Activated T-helper 1 cell treated with Interleukin-2 at 50 U/mL for 16 hours (primary cell): Measurements from ENCODE around the gene CHI3L2.
A peak's percentile ranks its signal among the peaks of the same experiment; 100 is the strongest.
"Not testable (repeated sequence)": the region's sequence is repeated elsewhere in the genome, so short reads cannot be mapped to it uniquely, and the experiment has no call there.

Source experiments
- DNase-seq: peaks from one replicate; pipeline ENCODE4 v3.0.0-alpha.2; 2020; ENCODE audit warnings: low read depth

Gene CHI3L2

DNA sequence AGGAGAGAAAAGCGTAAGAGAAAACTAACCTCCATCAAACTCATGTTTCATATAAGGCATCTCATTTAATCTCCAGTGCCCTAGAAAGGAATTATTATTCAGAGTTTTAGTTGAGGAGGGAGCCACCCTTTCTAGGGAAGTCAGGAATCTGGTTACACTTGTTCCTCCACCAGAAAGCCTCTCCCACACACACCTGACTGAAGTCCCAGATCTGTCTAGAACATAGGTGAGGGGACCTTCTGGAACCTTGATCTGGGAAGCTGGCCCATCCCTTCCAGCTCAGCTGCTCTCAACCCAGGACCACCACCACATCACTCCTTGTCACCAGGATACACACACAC is 25.2 kb upstream of the CHI3L2 start:
- DNase-seq: no peak

DNA sequence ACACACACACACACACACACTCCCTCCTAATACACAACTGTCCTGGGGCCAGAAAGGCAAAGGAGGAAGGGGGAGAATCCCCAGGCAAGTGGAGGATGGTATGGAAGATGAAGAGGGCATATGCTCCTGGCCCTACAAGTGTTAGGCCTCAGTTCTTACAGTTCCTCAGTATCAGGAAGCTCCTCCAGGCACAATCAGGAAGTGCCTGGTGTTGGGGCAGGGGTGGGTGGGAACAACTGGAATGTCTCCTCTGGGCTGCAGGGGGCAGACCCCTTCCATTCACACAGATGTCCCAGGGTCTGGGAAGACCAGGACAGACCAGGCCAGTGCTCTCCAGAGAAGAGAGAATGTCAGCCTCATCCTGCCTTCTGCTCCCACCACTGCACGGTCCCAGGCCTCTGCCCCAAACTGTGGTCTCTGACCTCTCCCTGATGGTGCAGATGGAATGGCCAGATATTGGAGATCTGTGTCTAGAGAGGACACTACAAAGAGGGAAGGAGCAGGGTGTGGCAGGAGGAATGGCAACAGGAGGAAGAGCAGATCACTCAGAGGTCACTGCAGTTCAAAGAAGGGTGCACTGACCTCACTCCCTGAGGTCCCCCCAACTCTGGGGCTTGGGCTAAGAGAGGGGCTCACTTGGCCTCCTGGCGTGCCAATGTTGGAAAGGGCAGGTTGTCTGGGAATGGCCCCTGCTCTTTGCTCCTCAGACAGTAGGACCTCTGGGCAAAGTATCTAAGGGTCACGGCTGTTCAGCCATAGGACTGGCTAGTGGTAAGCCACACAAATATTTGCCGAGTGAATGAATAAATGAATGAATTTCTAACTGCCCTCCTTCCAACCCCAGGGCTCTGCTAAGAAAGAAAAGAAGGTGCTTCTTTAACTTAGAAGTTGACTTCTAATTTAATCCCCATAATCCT is 24.5 kb upstream of the CHI3L2 start:
- no peak for DNase-seq

DNA sequence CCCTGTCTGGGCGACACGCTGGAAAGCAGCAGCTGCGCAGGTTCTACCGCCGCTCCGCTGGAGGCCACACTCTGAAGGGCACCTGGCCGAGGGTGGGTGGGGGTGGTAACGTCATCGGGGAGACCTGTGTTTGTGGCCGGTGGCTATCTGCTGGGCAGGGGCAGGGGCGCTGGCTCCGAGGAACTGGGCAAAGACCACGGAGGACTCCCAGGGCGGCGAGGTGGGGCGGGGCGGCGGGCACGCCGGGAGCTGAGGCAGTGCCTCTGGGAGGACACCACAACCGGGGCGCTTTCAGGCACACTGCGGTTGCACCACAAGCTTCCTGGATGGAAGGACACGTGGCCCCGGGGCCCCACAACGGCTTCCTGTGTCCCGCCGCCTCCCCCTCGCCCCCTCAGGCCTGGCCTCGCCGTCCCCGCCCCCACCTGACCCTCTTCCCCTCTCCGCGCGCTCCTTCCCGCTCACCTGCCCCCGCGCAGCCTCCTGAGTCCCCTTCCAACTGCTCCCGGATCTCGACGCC is 23.8 kb upstream of the CHI3L2 start:
- DNase-seq: peak; percentile 83

DNA sequence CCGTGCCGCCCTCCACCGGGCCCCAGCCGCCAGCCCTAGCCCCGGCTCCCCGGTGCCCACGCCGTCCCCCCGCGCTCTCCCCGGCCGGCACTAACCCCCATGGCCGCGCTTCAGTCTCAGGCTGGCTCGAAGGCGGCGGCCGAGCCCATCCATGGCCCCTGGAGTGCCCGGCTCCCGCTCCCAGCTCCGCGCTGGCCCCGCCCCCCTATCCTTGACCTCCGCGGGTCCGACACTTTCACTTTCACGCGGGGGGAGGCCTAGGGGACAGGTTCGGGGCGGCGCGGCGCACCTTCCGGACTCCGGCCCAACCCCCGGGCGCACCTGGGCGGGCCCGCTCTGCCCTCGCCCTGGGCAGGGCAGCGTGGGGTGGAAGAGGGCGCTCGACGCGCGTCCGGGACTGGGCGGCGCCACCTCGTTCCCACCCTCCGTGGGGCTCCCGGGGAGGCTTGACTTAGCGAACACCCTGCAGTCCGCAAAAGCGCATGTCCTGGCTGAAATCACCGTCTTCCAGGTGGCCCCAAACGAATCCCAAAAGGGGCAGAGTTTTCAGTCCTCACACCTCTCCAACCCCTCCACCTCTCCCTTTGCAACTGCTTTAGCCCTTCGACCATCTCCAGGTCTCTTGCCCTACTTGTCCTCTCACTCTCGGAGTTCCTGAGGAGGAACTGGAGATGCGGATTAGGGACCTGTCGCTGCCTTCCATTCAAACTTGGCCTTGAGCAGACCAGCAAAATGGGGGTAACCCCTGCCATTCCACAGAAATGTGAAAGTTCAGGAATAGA is 23.1 kb upstream of the CHI3L2 start:
- DNase-seq: peak; percentile 70

DNA sequence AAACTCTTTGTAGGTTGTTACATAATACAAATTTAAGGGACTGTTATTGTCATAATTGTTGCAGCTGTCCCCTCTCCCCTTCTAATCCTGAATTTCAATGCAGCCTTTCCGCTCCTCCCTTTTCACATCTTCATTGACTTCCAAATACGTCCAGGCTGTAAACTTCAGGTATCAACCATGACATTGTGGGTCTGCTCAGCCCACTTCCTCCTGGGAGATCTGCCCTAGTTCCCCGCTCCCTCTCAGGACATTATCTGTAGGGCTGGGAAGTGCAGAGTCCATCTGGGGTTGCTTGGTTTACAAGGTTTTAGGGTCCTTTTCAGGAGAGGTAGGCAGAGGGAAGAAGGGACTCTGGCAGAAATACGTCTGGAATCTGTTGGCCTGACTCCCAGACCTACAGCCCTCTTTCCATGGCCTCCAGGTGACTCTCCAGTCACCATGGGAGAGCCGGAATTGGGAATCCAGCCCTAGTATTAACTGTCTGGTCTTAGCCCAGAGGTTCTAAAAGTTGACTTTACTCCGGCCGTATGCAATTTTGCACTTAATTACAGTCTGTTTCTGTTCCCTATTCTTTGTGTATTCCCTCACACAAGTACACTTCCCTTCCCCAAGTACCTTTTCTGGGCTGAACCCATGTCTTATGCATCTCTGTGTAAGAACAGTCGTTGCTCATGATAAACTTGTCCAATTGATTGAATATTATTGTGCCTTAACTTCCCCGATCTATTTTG is 22.4 kb upstream of the CHI3L2 start:
- DNase-seq: no peak

DNA sequence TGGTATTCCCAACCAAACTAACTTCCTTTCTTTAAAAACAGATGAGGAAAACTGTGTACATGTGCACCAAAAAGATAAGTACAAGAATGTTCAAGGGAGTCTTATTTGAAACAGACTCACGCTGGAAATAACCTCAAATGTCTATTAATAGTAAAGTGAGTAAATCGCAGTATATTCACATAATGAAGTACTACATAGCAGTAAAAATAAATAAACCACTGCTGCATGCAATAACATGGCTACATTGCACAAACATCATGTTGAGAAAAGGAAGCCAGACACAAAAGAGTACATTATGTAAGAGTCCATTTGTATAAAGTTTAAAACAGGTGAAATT is 21.8 kb upstream of the CHI3L2 start:
- DNase-seq: no peak

DNA sequence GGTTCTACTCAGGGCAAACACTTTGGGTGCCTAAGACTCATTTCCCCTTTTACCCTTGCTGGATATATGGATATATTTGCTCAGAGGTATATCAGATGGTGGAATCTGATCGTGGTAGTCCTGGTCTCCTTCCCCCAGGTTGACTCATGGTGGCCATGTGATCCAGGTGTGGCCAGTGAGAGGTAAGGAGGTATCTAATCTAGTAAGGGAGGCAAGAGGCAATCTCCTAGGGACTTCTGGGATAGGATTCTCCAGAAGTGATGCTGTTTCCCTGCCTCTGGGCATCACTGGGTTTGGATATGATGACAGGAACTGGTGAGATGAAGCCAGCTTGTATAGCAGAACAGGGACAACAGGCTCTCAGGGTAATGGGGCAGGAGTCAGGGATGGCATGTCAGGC is 18.6 kb upstream of the CHI3L2 start:
- DNase-seq: no peak

DNA sequence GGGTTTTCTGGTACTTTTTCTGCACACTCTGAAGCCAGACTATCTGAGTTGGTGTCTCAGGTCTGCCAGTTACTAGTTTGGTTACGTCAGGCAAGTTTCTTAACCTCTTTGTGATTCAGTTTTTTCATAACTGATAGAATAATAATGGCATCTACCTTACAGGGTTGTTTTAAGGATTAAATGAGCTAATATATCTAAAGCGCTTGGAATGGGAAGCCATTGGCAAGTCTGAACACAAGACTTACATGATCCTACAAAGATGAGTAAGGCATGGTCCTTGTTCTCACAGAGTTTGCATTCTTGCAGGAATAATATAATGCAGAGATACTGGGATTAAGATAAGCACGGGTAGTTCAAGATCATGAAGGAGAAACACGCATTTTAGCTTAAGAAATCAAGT is 17.9 kb upstream of the CHI3L2 start:
- no peak for DNase-seq

DNA sequence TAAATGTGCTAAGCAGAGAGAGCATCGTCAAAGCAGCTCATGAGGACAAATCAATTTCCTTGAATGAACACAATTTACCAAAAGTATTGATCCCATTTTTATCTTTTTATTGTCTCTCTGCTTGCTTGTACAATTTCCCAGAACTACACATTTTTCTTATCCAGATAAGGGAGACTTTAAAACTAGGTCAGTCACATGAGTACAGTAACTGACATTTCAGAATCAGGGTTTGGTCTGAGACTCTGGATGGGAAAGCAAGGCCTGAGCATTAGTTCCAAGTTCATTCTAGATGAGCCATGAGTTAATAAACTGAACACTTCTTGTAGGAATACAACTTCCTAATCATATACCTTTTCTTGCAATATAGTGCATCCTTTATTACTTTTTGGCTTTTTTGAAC is 15.6 kb upstream of the CHI3L2 start:
- no peak for DNase-seq

DNA sequence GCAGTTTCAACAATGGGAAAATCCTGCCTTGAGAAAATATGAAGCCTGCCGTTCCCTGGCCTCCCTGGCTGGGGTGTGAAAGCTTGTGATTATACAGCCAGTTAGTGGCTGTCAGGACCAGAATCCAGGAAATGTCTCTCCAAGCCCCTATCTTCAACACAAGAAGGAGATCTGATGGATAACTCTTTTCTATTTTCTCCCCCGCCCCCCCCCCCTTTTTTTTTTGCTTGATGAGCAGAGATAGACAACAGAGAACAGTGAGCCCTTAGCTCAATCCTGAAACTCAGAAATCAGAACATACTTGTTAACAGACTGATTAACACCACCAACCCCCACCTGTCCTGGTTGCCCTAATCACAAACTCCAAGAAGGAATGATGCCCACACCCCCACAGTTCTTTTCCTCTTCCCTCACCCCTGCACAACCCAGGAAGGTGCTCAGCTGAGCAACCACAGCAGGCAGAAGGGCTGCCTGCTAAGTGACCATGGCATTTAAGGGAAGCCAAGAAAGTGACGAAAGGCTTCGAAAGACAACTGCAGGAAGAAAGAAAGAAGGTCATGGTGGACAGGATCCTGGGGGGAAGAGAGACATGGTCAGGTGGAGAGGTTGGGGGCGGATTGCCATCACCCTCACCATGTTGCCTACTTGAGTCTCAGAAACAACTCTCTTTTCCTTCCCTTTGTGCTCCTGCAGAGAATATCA is 14.7 kb upstream of the CHI3L2 start:
- DNase-seq: no peak

DNA sequence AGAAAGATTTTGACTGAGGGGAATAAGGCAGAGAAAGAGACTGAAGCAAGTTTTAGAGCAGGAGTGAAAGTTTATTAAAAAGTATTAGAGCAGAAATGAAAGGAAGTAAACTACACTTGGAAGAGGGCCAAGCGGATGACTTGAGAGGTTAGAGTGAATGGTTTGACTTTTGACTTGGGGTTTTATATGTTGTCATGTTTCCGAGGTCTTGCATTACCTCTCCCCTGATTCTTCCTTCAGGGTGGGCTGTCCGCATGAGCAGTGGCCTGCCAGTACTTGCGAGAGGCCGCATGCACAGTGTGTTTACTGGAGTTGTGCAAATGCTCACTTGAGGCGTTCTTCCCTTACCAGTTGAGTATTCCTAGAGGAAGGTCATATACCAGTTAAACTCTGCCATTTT is 14.1 kb upstream of the CHI3L2 start:
- DNase-seq: no peak

DNA sequence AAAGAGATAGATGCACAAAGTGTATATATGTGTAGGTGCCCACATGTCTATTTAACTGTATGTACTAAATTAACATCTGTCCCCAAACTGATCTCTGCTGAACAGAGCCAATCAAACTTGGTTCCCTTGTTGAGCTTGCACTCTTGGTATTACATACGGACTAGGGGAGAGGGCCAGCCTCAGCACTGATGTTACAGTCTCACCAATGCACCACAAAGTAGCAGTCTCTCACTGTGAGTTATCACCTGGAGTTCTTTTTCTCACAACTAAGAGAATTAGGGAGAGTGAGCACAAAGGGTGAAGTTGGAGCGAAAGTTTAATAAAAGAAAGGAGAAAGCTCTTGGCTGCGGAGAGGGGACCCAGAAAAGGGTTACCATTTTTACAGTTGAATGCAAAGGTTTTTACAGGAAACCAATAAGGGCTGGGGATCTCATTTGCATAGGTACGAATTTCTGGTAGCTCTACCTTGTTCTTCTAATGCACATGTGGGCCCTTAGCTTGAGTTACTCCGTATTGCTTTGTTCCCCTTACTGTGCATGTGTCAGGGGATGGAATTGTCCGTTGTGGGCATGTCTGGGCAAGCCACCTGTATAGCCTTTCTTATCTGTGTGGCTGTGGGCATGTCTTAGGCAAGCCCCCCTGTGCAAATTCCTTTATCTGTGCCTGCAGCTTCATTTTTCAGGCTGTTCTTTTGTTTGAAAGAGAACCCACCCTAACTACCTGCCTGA is 13.3 kb upstream of the CHI3L2 start:
- no peak for DNase-seq

DNA sequence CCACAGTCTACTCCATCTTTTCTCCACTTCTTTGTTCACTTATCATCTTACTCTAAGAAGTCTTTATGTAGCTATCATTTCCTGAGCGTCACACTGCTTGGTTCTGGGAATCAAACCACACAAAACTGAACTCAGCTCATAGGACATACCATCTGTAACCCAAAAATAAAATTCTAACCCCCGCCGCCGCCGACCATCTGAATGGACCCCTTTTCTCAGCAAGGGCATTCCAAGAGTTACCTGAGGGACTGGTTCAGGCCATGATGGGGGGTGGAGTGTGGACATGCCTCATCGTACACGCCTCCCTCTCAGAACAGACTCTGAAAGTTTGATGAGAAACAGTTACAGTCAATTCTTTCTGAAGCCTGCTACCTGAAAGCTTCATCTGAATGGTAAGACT is 12.6 kb upstream of the CHI3L2 start:
- no peak for DNase-seq

DNA sequence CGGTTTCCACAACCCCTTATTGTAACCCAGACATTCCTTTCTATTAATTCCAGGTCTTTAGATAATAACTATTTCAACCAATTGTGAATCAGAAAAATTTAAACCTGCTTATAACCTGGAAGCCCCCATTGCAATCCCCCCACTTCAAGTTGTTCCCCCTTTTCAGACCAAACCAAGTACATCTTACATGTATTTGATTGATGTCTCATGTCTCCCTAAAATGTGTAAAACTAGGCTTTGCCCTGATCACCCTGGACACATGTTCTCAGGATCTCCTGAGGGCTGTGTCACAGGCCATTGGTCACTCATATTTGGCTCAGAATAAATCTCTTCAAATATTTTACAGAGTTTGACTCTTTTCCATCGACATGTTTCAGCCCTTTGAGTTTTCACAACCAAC is 12.2 kb upstream of the CHI3L2 start:
- DNase-seq: not testable (repeated sequence)

DNA sequence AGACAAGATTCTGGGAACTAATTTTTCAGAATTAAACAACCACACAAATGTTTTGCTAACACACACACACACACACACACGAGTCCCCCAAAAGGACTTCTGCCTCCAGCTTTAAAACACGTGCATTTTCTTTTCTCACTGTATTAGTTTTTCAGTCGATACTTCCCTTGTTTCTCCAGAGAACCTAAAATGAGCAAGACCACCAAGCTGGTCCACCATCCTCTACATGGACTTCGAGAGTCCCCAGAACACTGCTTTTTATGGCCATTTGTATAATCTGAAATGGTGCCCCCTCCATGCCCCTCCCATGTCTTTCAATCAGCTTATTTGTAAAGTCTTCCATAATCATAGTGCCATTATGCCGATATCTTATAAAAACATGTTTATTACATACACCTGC is 10.8 kb upstream of the CHI3L2 start:
- DNase-seq: no peak

DNA sequence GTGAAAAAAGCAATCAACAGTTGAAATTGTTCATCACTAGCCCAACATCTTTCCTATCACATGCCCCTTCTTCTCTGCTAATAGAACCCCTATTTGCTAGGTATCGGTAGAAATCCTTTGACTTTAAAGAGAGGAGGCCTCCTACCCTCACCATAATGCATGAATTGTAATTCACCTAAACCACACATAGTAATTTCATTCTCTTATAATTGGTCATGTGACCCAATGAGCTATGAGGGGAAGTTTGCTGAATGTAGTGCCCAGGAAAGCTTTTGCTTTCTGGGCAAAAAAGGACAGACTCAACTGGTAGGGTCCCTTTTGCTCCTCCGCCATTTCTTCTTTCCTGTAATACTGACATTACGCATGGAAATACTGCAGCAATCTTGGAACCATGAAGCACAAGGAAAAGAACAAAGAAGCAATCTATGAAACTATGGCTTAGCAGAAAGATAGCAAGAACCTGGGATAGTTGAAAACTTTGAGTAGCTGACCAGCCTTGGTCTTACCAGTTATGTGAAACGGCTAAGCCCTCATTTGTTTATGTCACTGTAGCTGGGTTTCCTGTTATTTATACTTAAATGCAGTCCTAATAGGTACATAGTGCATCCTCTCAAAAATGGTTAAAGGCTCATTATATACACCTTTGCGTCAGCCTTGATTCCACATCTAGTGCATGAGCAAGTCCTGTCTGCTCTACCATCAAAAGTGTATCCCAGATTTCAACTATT is 10.2 kb upstream of the CHI3L2 start:
- DNase-seq: no peak

DNA sequence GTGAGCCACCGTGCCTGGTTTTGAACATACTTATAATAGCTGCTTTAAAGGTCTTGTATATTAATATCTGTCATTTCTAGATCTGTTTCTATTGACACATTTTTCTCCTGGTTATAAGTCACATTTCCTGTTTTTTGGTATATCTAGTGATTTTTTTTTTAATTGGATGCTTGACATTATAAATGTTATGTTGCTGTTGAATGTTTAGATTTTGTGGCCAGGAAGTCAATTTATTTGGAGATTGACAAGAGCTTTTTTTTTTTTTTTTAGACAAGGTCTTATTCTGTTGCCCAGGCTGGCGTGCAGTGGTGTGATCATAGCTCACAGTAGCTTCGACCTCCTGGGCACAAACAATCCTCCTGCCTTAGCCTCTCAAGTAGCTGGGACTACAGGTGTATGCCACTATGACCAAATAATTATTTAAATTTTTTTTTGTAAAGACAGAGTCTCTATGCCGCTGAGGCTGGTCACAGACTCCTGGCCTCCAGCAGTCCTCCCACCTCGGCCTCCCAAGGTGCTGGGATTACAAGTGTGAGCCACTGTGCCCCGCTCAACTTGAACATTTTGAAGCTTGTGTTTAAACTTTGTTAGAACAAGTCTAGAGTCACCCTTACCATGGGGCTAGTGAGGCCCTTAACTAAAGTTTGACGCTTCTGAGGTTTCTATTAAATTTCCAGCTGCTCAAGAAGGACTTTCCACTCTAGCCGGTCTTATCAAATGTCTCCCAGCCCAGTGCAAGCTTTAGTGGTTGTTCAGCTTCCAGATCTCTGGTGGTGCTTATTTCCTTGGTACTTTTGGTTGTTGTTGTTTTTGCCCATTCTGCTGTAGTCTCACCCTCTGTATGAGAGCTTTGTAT is 8.6 kb upstream of the CHI3L2 start:
- DNase-seq: no peak

DNA sequence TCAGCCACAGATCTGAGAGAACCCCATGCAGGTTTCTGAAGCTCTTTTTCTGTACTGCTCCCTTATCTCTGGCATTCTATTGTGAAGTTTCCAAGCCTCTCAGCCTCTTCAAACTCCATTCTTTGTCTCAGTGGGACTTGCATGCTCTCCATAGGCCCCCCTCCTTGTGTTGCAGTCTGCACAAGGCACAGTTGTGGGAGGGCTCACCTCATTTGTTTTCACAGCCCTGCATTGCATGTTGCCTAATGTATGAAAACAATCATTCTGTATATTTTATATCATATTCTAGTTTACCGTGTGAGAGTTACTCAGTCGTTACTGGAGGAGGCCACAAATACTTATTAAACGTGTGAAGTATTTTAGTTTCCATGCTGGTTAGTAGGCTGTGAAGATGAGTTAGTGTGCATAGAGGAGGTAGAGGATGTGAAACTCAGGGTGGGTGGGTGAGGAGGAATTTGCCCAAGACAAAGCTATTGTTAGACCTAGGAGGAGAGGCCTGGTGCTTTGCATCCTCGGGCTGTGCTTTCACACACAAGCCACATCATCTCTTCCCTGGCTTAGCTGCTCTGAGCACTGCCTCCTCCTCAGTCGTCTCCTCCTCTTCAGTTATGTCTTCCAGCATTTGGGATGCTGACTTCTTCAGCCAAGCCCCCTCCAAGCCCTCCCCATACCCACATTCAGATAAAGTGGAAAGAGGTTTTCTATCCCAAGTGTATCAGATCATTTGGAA is 7.8 kb upstream of the CHI3L2 start:
- no peak for DNase-seq

DNA sequence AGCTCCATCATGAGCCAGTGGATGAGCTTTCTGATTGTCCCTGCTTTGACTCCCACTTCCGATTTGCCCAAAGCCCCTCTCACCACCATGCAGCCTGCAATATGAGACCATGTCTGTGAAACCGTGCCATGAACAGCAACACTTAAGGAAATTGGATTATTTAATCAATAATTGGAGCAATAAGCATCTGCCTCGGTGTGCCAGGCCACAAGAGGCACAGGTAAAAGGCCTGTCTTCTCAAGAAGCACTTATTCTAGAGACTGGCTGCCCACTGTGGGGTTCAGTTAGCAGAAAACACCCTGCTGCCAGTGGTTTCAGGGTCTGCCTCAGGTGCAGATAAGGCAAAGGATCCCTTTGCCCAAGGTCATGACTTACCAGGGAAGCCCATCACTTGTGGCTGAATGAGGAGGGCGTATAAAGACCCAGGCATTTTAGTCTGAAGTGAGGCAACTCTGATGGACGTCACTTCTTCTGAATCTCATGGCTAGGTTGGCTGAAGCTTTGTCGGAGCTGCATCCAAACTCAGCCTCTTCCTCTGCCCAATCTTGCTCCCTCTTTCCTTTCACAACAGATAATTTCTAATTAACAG is 7.1 kb upstream of the CHI3L2 start:
- DNase-seq: no peak
